ENCODE data around the gene CCDC148.

DNA sequence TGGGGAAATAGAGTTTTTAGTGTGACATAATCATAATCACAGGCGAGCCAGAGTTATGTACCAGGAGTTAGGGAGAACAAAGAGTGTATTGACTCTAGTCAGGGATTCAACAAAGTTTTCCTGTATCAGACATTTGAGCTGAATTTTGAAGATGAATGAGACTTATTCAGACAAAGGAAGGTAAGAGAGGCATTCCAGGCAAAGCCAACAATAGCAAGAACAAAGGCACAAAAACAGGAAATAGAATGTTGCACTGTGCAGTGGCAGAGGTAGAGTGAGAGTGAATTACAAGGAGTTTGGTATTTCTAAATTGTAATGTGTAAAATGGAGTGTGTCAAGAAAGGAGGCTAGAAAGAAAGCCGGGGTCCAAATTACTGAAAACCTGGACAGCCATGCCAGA lies 156.2 kb downstream of the CCDC148 start:
- TF ChIP-seq, protein P1, sequence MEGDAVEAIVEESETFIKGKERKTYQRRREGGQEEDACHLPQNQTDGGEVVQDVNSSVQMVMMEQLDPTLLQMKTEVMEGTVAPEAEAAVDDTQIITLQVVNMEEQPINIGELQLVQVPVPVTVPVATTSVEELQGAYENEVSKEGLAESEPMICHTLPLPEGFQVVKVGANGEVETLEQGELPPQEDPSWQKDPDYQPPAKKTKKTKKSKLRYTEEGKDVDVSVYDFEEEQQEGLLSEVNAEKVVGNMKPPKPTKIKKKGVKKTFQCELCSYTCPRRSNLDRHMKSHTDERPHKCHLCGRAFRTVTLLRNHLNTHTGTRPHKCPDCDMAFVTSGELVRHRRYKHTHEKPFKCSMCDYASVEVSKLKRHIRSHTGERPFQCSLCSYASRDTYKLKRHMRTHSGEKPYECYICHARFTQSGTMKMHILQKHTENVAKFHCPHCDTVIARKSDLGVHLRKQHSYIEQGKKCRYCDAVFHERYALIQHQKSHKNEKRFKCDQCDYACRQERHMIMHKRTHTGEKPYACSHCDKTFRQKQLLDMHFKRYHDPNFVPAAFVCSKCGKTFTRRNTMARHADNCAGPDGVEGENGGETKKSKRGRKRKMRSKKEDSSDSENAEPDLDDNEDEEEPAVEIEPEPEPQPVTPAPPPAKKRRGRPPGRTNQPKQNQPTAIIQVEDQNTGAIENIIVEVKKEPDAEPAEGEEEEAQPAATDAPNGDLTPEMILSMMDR (conservative IDR thresholded peaks at IDR 0.05; ENCODE audit: low read depth, low read length) = no peak
- TF ChIP-seq EZH2phosphoT487 (IDR thresholded peaks at IDR 0.05; ENCODE audit: borderline replicate concordance, low read length) (no peak), EZH2 (IDR thresholded peaks at IDR 0.05; ENCODE audit: low read length, unreplicated experiment) (no peak)

Measured in PC-3 (cell line).